ENCODE results near the gene HOXA9.

The HOXA9 gene

GRCh38 chr7:27199849-27200760, 34.8 kb upstream of the HOXA9 start, which contains the start of gene HOXA13:
TSS of gene HOXA13 (minus strand) at chr7:27200091. CDS start at chr7:27200077, 14 bp downstream.
- no peak within 1 kb of the TSS for H3K4ac ChIP-seq (ENCODE audit: low read length)
- no peak within 1 kb of the TSS for H2BK15ac ChIP-seq (ENCODE audit: low read length)
- H3K14ac ChIP-seq (ENCODE audit: low read length), result no peak within 1 kb of the TSS
- no peak within 1 kb of the TSS for H2BK120ac ChIP-seq (ENCODE audit: low read depth, low read length)
- no peak within 1 kb of the TSS for H2BK12ac ChIP-seq (ENCODE audit: low read length)
- peak within 1 kb of the TSS; percentile 37 to 68 for H3K4me3 ChIP-seq (ENCODE audit: low read length in 2 of 2)
- DNase-seq (ENCODE audit: low spot score), result peak; percentile 62
- H2BK5ac ChIP-seq (ENCODE audit: low read length), result peak within 1 kb of the TSS; percentile 15
- peak within 1 kb of the TSS; percentile 85 for H2AFZ ChIP-seq (ENCODE audit: low read length)
- no peaks in the 10 kb centered on the region for H3K36me3 ChIP-seq (replicated peaks in 1 of 2; ENCODE audit: control insufficient read depth in 2 of 2, insufficient read depth in 2 of 2, low read length in 2 of 2)
- no peaks in the 10 kb centered on the region for H3K79me1 ChIP-seq (ENCODE audit: low read depth, low read length)
- no peak within 1 kb of the TSS for H2AK5ac ChIP-seq (ENCODE audit: low read depth, low read length)
- peak within 1 kb of the TSS; percentile 45 for H3K23ac ChIP-seq (ENCODE audit: low read depth, low read length, poor library complexity)
- peak within 1 kb of the TSS; percentile 63 for H3K4me2 ChIP-seq (ENCODE audit: insufficient read depth, low read length, poor library complexity, severe bottlenecking)
- H4K91ac ChIP-seq (ENCODE audit: low read depth, low read length, poor library complexity), result no peak within 1 kb of the TSS
- H3K27ac ChIP-seq (replicated peaks; ENCODE audit: low read length), result no peak within 1 kb of the TSS
- peak within 1 kb of the TSS; percentile 36 for H3K18ac ChIP-seq (ENCODE audit: low read length)
- no peak within 1 kb of the TSS for H3K9ac ChIP-seq (ENCODE audit: low read depth, low read length, poor library complexity)
- H3K4me1 ChIP-seq (ENCODE audit: control insufficient read depth in 2 of 2, insufficient read depth in 1 of 2, low read depth in 1 of 2, low read length in 2 of 2), result peaks cover 0 to 1% of the 10 kb centered on the region in 2 donors
- H4K8ac ChIP-seq (ENCODE audit: low read depth, low read length), result no peak within 1 kb of the TSS
- no peaks in the 10 kb centered on the region for H3K9me3 ChIP-seq (replicated peaks in 1 of 2; ENCODE audit: control insufficient read depth in 2 of 2, insufficient read depth in 1 of 2, low read depth in 1 of 2, low read length in 2 of 2)
- no CpG with 5 or more reads among the region's 99 CpGs for WGBS, 2 donors (ENCODE audit: extremely low coverage in 2 of 2, insufficient read length in 2 of 2, insufficient replicate concordance in 1 of 2)
- H3K27me3 ChIP-seq (ENCODE audit: control insufficient read depth in 3 of 3, insufficient read depth in 3 of 3, low read depth in 1 of 3, low read length in 3 of 3), result peaks cover 61 to 94% (median 87%) of the 10 kb centered on the region in 3 experiments

DNA sequence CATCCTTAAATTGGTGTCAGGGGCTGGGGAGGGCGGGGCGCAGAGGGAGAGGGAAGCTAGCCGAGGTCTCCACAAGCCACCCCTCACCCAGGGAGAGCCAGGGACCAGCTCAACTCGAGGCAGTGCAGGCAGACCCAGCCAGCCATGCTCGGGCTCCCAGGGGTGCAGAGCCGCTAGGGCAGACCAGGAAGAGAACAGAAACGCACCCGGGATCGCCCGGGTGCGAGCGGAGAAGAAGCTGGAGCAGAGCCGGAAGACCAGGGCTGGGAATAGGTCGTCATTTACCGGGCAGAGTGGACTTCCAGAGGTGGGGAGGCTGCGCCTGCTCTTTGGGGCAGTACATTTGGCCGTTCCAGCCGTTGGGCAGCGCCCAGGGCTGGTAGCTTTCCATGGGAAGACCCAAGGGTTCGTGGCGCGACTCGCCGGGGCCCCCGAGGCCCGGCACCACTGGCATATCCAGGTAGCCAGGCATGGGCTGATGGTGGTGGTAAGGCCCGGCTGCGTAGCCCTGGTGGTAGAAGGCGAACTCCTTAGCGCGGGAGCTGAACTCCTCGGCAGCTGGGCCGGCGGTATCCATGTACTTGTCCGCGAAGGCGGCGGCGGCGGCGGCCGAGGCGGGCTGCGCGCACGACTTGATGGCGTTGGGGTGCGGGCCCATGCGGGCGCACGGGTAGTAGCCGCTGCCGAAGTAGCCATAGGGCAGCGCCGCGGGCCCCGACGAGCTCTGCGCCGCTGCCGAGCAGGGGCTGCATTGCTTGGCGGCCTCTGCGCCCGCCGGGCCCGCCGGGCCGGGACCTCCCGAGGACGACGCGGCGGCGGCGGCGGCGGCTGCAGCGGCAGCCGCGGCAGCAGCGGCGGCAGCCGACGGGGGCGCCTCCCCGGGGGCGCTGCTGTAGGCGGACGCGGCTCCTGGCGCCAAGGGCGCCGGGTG, 33.8 kb upstream of the HOXA9 start:
- Histone ChIP-seq H2BK120ac (ENCODE audit: low read depth, low read length) (no peak overlapping the region), H2AK5ac (ENCODE audit: low read depth, low read length) (no peak overlapping the region), H3K4me1 (ENCODE audit: control insufficient read depth in 2 of 2, insufficient read depth in 1 of 2, low read depth in 1 of 2, low read length in 2 of 2) (peaks cover 0 to 1% of the 10 kb centered on the region in 2 donors), H2BK5ac (ENCODE audit: low read length) (peak overlapping the region; percentile 15), H3K27ac (replicated peaks; ENCODE audit: low read length) (no peak overlapping the region), H3K23ac (ENCODE audit: low read depth, low read length, poor library complexity) (peak overlapping the region; percentile 45), H3K79me1 (ENCODE audit: low read depth, low read length) (no peaks in the 10 kb centered on the region), H3K4me2 (ENCODE audit: insufficient read depth, low read length, poor library complexity, severe bottlenecking) (peak overlapping the region; percentile 63), H3K4ac (ENCODE audit: low read length) (no peak overlapping the region), H3K36me3 (replicated peaks in 1 of 2; ENCODE audit: control insufficient read depth in 2 of 2, insufficient read depth in 2 of 2, low read length in 2 of 2) (no peaks in the 10 kb centered on the region), H3K18ac (ENCODE audit: low read length) (peak overlapping the region; percentile 19), H3K27me3 (ENCODE audit: control insufficient read depth in 3 of 3, insufficient read depth in 3 of 3, low read depth in 1 of 3, low read length in 3 of 3) (peaks cover 52 to 94% (median 85%) of the 10 kb centered on the region in 3 experiments), H3K14ac (ENCODE audit: low read length) (no peak overlapping the region), H3K9me3 (replicated peaks in 1 of 2; ENCODE audit: control insufficient read depth in 2 of 2, insufficient read depth in 1 of 2, low read depth in 1 of 2, low read length in 2 of 2) (no peaks in the 10 kb centered on the region), H3K9ac (ENCODE audit: low read depth, low read length, poor library complexity) (no peak overlapping the region), H4K8ac (ENCODE audit: low read depth, low read length) (no peak overlapping the region), H2BK15ac (ENCODE audit: low read length) (no peak overlapping the region), H2BK12ac (ENCODE audit: low read length) (no peak overlapping the region), H4K91ac (ENCODE audit: low read depth, low read length, poor library complexity) (no peak overlapping the region), H2AFZ (ENCODE audit: low read length) (peak overlapping the region; percentile 73), H3K4me3 (ENCODE audit: low read length in 2 of 2) (no peak overlapping the region)
- no peak for DNase-seq (ENCODE audit: low spot score)
- no CpG with 5 or more reads among the region's 93 CpGs for WGBS, 2 donors (ENCODE audit: extremely low coverage in 2 of 2, insufficient read length in 2 of 2, insufficient replicate concordance in 1 of 2)

DNA sequence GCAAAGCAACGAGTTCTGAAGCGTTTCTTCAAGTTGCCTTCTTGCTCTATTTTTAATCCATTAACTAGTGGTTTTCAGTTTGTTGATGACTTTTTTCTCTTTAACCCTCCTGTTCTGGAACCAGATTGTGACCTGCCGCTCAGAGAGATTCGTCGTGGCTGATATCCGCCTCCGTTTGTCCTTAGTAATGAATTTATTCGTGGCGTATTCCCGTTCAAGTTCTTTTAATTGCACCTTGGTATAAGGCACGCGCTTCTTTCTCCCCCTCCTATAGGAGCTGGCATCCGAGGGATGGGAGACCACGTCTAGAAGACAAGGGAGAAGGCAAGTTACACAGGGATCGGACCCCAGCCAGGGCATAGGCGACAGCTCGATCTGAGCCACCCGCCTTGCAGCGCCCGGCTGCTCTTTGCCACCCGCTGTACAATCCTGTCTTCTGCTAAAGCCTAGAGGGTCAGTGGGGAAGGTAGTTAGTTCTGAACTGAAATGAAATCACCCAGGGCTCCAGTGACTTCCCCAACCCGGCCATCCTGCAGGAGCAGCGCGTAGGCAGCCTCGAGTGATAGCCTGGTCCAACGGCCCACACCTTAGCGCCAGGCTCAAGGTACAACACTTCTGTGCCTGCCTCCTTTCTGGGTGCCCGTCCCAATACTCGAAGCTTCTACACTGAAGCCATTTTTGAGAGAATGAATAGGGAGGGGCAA, 33.0 kb upstream of the HOXA9 start:
- H2AK5ac ChIP-seq (ENCODE audit: low read depth, low read length), result no peak overlapping the region
- no peaks in the 10 kb centered on the region for H3K36me3 ChIP-seq (replicated peaks in 1 of 2; ENCODE audit: control insufficient read depth in 2 of 2, insufficient read depth in 2 of 2, low read length in 2 of 2)
- no peak overlapping the region for H2BK120ac ChIP-seq (ENCODE audit: low read depth, low read length)
- H2BK12ac ChIP-seq (ENCODE audit: low read length), result no peak overlapping the region
- no peak overlapping the region for H3K4me2 ChIP-seq (ENCODE audit: insufficient read depth, low read length, poor library complexity, severe bottlenecking)
- no peaks in the 10 kb centered on the region for H3K9me3 ChIP-seq (replicated peaks in 1 of 2; ENCODE audit: control insufficient read depth in 2 of 2, insufficient read depth in 1 of 2, low read depth in 1 of 2, low read length in 2 of 2)
- no peak for DNase-seq (ENCODE audit: low spot score)
- no CpG with 5 or more reads among the region's 29 CpGs for WGBS, 2 donors (ENCODE audit: extremely low coverage in 2 of 2, insufficient read length in 2 of 2, insufficient replicate concordance in 1 of 2)
- no peaks in the 10 kb centered on the region for H3K79me1 ChIP-seq (ENCODE audit: low read depth, low read length)
- H3K9ac ChIP-seq (ENCODE audit: low read depth, low read length, poor library complexity), result no peak overlapping the region
- peaks cover 0 to 1% of the 10 kb centered on the region in 2 donors for H3K4me1 ChIP-seq (ENCODE audit: control insufficient read depth in 2 of 2, insufficient read depth in 1 of 2, low read depth in 1 of 2, low read length in 2 of 2)
- no peak overlapping the region for H4K8ac ChIP-seq (ENCODE audit: low read depth, low read length)
- peak overlapping the region; percentile 15 for H2BK5ac ChIP-seq (ENCODE audit: low read length)
- no peak overlapping the region for H3K4ac ChIP-seq (ENCODE audit: low read length)
- no peak overlapping the region for H2BK15ac ChIP-seq (ENCODE audit: low read length)
- no peak overlapping the region for H3K27ac ChIP-seq (replicated peaks; ENCODE audit: low read length)
- H4K91ac ChIP-seq (ENCODE audit: low read depth, low read length, poor library complexity), result no peak overlapping the region
- no peak overlapping the region for H3K4me3 ChIP-seq (ENCODE audit: low read length in 2 of 2)
- H2AFZ ChIP-seq (ENCODE audit: low read length), result no peak overlapping the region
- no peak overlapping the region for H3K18ac ChIP-seq (ENCODE audit: low read length)
- H3K27me3 ChIP-seq (ENCODE audit: control insufficient read depth in 3 of 3, insufficient read depth in 3 of 3, low read depth in 1 of 3, low read length in 3 of 3), result peaks cover 49 to 94% (median 84%) of the 10 kb centered on the region in 3 experiments
- no peak overlapping the region for H3K23ac ChIP-seq (ENCODE audit: low read depth, low read length, poor library complexity)
- H3K14ac ChIP-seq (ENCODE audit: low read length), result no peak overlapping the region
